GM12801 (cell line): ENCODE data around the gene LRRFIP1.

ENCODE experiments used
- TF ChIP-seq, protein P1 (sequence below): IDR thresholded peaks from one replicate; pipeline ENCODE4 v1.5.1; 2011; ENCODE audit warnings: control low read depth; ENCODE audit not compliant: insufficient read length; ENCODE audit errors: extremely low read depth

The LRRFIP1 gene

GRCh38 chr2:237742191-237742590 lies 114.8 kb downstream of the LRRFIP1 start:
- TF ChIP-seq, protein P1, sequence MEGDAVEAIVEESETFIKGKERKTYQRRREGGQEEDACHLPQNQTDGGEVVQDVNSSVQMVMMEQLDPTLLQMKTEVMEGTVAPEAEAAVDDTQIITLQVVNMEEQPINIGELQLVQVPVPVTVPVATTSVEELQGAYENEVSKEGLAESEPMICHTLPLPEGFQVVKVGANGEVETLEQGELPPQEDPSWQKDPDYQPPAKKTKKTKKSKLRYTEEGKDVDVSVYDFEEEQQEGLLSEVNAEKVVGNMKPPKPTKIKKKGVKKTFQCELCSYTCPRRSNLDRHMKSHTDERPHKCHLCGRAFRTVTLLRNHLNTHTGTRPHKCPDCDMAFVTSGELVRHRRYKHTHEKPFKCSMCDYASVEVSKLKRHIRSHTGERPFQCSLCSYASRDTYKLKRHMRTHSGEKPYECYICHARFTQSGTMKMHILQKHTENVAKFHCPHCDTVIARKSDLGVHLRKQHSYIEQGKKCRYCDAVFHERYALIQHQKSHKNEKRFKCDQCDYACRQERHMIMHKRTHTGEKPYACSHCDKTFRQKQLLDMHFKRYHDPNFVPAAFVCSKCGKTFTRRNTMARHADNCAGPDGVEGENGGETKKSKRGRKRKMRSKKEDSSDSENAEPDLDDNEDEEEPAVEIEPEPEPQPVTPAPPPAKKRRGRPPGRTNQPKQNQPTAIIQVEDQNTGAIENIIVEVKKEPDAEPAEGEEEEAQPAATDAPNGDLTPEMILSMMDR, result no peak

- TF ChIP-seq, protein P1, result no peak
Measured at GRCh38 chr2:237742614-237743013, 115.2 kb downstream of the LRRFIP1 start.

GRCh38 chr2:237743024-237743423 lies 115.6 kb downstream of the LRRFIP1 start:
- TF ChIP-seq, protein P1, result no peak

DNA sequence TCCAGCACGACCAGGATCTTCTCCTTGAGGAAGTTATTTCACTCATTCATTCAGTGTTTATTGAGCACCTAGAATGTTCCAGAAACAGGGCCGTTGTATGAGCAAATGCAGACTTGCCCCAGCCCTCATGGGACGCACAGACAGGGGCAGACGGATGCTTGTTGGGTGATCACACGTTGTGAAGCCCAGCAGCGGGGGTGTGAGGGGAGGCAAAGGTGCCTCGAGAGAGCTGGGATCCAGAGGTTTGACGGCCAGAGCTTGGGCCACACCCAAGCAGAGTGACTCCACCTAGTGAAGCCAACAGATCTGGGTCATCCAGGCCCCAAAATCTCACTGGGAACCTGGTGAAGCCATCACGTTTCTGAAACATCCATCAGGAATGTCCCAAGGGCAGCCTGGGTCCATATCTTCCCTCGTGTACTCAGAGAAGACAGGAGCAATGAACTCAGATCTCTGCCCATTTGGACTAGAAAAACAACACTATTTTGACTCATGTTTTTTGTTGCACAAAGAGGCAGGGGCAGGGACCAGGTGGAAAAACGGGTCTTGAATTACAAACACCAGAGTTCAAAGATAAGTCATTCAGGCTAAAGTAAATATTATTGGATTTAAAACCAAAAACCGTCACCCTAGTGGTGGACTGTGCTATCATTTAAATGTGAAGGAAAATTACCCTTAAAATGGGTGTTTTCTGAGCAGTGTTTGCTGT lies 116.3 kb downstream of the LRRFIP1 start:
- TF ChIP-seq, protein P1, result no peak

GRCh38 chr2:237744270-237744612 lies 116.9 kb downstream of the LRRFIP1 start:
- TF ChIP-seq, protein P1, result no peak

GRCh38 chr2:237744613-237745249 lies 117.3 kb downstream of the LRRFIP1 start:
- TF ChIP-seq, protein P1, result no peak

DNA sequence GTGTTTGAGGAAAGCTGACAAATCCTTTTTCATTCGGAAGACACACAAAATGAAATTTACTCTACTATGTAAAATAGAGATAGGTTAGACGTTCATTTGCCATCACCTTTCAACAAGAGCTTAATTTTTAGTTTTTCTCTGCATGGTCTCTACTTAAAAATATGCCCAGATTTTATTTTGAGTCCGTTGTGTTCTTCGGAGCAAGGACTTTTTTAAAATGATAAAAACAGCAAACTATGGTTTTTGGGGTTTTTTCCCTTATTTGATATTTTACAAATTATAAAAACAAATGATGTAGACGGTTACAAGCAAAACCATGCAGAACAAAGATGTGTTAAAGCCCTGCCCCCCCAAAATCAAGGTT lies 117.8 kb downstream of the LRRFIP1 start:
- TF ChIP-seq, protein P1, result no peak
